Glomerular endothelial cell (primary cell): ENCODE results near the gene PHACTR4. TPM values are rescaled to one million over a fixed set of nuclear protein-coding genes. Genes with fewer than 3 reads are reported as not detected.
"Not testable (repeated sequence)": the region's sequence is repeated elsewhere in the genome, so short reads cannot be mapped to it uniquely, and the experiment has no call there.

Experiments used
- DNase-seq: peaks from one replicate; pipeline ENCODE4 v3.0.0-alpha.2; 2011; ENCODE audit warnings: low read depth, low spot score; ENCODE audit errors: extremely low read depth
- total RNA-seq: library from RNA; depleted of rRNA; stranded (reverse); fragments of >200 nt; gene quantifications from 2 replicates; pipeline ENCODE4 v1.2.3, GENCODE V29; 2015

Gene PHACTR4
- total RNA-seq, 1 donor from 2014 or later = 25.9 TPM

DNA sequence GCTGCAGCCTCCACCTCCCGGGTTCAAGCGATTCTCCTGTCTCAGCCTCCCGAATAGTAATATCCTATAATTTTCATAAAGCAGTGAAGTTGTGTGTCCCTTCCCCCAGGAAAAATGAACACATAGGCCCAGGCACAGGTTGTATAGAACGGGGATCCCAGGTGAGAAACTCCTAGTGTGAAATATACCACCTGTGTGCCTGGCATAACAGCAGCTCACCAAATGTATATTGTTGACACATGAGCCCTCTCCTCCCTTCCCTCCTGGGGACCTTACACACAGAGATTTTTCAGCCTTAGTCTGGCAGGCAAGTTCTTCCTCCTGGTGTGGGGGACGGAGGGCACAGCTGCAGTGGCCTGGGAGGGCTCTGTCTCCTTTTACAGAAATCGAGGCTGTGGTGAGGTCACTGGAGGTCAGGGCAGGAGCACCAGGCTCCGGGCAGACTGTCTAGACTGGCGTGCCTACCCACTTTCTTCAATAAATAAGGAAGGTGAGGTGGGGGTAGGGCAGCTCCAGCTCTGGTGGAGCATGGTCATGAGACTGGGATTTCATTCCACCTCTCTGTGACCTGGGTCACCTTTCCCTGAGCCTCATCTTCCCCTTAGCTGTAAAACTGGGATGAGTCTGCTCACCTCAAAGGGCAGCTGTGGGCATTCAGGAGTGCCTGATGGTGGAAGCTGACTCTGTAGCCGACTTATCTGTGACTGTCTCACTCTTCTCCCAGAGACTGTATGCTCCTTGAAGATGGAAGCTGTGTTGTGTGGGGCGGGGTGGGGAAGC lies 150.6 kb downstream of the PHACTR4 start:
- DNase-seq = no peak

- DNase-seq = not testable (repeated sequence)
Measured at GRCh38 chr1:28520796-28521195, 151.3 kb downstream of the PHACTR4 start.

DNA sequence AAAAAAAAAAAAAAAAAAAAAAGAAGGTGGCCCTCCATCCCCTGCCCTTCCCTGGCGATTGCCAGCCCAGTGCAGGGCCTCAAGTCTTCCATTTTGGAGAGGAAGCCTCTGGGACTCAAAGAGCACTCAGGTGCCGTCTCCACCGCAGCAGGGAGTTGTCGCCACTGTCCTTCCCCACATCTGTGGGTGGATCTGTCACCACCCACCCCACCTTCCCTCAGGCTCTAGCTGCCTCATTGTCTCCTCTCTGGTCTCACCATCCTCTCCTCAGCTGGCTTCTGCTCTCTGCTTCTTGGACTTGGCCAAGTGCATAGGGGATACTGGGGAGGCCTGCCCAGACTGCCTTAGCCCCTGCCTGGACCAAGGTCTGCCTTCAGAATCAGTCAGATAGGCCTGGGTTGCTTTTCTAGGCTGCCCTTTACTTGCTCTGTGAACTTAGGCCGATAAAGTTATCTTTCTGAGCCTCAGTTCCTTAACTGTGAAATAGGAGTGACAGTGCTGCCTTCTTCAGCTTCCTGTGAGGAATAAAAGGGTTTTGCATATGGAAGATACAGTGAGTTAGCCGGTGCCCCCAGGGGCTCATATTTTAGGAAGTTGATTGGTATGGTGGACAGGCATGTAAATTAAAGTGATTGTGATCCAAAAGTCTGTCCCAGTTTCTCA lies 152.1 kb downstream of the PHACTR4 start:
- no peak for DNase-seq

DNA sequence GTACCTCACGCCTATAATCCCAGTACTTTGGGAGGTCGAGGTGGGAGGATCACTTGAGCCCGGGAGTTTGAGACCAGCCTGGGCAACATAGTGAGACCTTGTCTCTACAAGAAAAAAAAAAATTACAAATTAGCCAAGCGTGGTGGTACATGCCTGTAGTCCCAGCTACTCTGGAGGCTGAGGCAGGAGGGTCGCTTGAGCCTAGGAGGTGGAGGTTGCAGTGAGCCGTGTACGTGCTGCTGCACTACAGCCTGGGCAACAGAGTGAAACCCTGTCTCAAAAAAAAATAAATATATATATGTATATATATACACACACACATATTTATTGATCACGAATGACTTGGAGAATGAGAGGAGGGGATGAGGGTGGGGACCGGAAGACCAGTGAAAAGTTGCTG lies 153.0 kb downstream of the PHACTR4 start:
- not testable (repeated sequence) for DNase-seq

- not testable (repeated sequence) for DNase-seq
Measured at GRCh38 chr1:28525002-28525642, 155.6 kb downstream of the PHACTR4 start.

DNA sequence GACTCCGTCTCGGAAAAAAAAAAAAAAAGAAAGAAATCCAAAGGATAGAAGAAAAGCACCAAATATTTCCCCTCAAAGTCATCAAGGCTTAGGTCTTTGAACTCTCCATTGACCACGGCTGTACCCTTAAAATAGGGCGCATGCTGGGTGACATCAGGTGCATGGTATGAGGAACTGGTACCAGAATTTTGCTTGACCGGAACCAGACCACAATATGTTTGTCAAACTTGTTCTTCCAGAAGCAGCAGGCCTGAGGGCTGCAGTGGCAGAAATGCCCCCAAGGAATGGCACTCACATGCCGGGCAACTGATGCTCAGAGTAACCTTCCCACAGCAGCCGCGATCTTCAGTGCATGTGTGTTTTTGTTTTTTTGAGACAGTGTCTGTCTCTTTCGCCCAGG lies 157.3 kb downstream of the PHACTR4 start:
- DNase-seq = no peak

- no peak for DNase-seq
Measured at GRCh38 chr1:28530456-28530855, 160.9 kb downstream of the PHACTR4 start.

- DNase-seq = no peak
Measured at GRCh38 chr1:28534671-28535070, 165.1 kb downstream of the PHACTR4 start.

- no peak for DNase-seq
Measured at GRCh38 chr1:28535180-28535579, 165.6 kb downstream of the PHACTR4 start.

- no peak for DNase-seq
Measured at GRCh38 chr1:28537457-28538199, 168.1 kb downstream of the PHACTR4 start.

DNA sequence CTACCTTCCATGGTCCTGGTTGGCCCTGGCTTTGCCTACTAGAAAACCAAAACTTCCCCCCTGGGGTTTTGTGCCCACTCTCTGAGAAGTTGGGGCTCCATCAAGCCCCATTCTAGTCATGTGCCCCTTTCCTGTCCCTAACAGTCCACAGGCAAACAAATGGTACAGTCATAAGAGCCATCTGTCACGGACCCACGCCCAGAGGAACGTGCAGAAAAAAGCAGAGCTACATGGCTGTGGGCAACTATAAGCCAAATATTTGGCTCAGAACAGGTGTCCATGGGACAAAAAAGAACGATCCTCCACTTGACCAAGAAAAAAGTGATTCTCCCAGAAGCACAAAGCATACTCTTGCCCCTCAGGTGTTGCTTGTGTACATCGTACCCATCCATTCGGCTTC lies 168.7 kb downstream of the PHACTR4 start:
- DNase-seq = no peak

- DNase-seq = no peak
Measured at GRCh38 chr1:28540651-28541050, 171.1 kb downstream of the PHACTR4 start.

DNA sequence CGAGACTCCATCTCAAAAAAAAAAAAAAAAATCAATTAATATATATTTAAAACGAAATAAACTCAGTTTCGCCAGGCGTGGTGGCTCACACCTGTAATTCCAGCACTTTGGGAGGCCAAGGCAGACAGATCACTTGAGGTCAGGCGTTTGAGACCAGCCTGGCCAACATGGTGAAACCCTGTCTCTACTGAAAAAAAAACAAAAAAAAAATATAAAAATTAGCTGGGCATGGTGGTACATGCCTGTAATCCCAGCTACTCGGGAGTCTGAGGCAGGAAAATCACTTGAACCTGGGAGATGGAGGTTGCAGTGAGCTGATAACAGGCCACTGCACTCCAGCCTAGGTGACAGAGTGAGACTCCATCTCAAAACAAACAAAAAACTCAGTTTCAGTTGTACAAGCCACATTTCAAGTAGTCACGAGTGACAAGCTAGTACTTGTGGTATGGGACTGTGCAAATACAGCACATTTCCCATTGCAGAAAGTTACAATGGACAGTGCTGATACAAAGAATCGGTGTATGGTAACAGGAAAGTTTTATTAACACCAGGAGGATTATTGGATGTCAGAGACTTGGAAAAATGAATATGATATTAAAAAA lies 172.0 kb downstream of the PHACTR4 start:
- DNase-seq = not testable (repeated sequence)

DNA sequence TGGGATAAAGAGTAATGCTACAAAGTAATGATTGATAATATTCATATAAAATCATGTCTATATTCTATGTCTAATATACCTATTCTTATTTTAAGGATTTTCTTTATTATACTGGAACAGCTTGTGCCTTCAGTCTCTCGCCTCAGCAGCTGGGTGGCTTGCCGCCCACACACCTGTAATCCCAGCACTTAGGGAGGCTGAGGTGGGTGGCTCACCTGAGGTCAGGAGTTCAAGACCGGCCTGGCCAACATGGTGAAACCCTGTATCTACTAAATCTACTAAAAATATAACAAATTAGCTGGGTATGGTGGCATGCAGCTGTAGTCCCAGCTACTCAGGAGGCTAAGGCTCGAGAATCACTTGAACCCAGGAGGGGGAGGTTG lies 175.7 kb downstream of the PHACTR4 start:
- DNase-seq = no peak

GRCh38 chr1:28548318-28548717 lies 178.8 kb downstream of the PHACTR4 start:
- DNase-seq = no peak

Other genes with a start within 250 kb of the PHACTR4 start
- not detected in 2 replicates for gene PTAFR, start 193.1 kb upstream of the PHACTR4 start, total RNA-seq
- gene DNAJC8, start 136.7 kb upstream of the PHACTR4 start, total RNA-seq = 73.9 and 76.4 TPM in 2 replicates
- 289 and 305 TPM in 2 replicates for gene ATP5IF1, start 133.6 kb upstream of the PHACTR4 start, total RNA-seq
- gene SESN2, start 110.2 kb upstream of the PHACTR4 start, total RNA-seq = 23.6 and 24.4 TPM in 2 replicates
- gene MED18, start 40.7 kb upstream of the PHACTR4 start, total RNA-seq = 12.7 and 15.5 TPM in 2 replicates
- 33.3 and 34.7 TPM in 2 replicates for gene RCC1, start 136.3 kb downstream of the PHACTR4 start, total RNA-seq
- gene TRNAU1AP, start 183.3 kb downstream of the PHACTR4 start, total RNA-seq = 16.7 and 23.6 TPM in 2 replicates
- gene RAB42, start 222.5 kb downstream of the PHACTR4 start, total RNA-seq = 0.64 and 1.5 TPM in 2 replicates